K562 (cell line): ENCODE results near the gene SCAP. TPM values are rescaled to one million over a fixed set of nuclear protein-coding genes. Genes with fewer than 3 reads are reported as not detected.

Experiments
- ATAC-seq: fragments of 200-7000 bp; cut with Tn5 transposase; 3 replicates; pipeline ENCODE4 v1.9.1; 2020; ENCODE audit warnings: moderate library complexity
- BruUV-seq: library from RNA; stranded (reverse); fragments of 400-500 nt; replicated peaks from 2 replicates; lab custom pipeline; 2021; lab: Mats Ljungman, UMichigan
- CTCF ChIA-PET: fragments of 300-600 bp; formaldehyde crosslinking; extraction: SDS; loops from one replicate; lab custom pipeline; 2021; ENCODE audit warnings: low intra/inter-chr PET ratio; lab: Yijun Ruan, JAX
- POLR2A ChIA-PET: fragments of 300-600, 350-650 bp; sonication (Branson Sonifier 250); formaldehyde crosslinking; extraction: SDS; loops from one replicate; lab custom pipeline; 2021; ENCODE audit warnings: antibody characterized with exemption, inconsistent platforms; lab: Yijun Ruan, JAX
- DNase-seq, 4 experiments: peaks; one replicate each; pipeline versions ENCODE4 v3.0.0 to v3.0.0-alpha.2; 2011 to 2018; ENCODE audit warnings: low spot score in 3 of 4, mixed read lengths in 3 of 4; ENCODE audit errors: extremely low read depth in 1 of 4
- FAIRE-seq: peaks from 2 replicates; lab custom pipeline; 2011; peaks lifted over from hg19 to GRCh38; lab: Jason Lieb, UNC
- H2AFZ ChIP-seq: 2 replicates; pipeline ENCODE4 v1.6.0; 2011; ENCODE audit warnings: low read depth, low read length, control low read depth, inconsistent platforms
- H3K27ac ChIP-seq: fragments of 200-600 bp; 3 replicates; pipeline ENCODE4 v1.8.0; 2011; ENCODE audit warnings: low read depth, mild to moderate bottlenecking, control low read depth, inconsistent platforms, low read length, moderate library complexity, mixed read lengths; ENCODE audit errors: extremely low read depth
- H3K27me3 ChIP-seq, 2 experiments: fragments of 300-600 bp in 1 of 2; 2 replicates in 1 of 2; 3 replicates in 1 of 2; pipeline versions ENCODE4 v1.6.0 to v1.8.0; 2011; ENCODE audit warnings: inconsistent platforms in 2 of 2, low read length in 2 of 2, mild to moderate bottlenecking in 1 of 2, mixed read lengths in 1 of 2, moderate library complexity in 1 of 2; ENCODE audit not compliant: control insufficient read depth in 2 of 2, insufficient read depth in 2 of 2
- H3K36me3 ChIP-seq: fragments of 300-600 bp; 3 replicates; pipeline ENCODE4 v1.8.0; 2011; ENCODE audit warnings: mild to moderate bottlenecking, low read length, inconsistent platforms; ENCODE audit not compliant: control insufficient read depth, insufficient read depth
- H3K4me1 ChIP-seq, 2 experiments: fragments of 200-600 bp in 1 of 2; replicated peaks in 1 of 2; 2 replicates in 1 of 2; 3 replicates in 1 of 2; pipeline versions ENCODE4 v1.5.1 to v1.8.0; 2011; ENCODE audit warnings: inconsistent platforms in 2 of 2, low read length in 2 of 2, mild to moderate bottlenecking in 1 of 2, mixed read lengths in 1 of 2, moderate library complexity in 1 of 2; ENCODE audit not compliant: control insufficient read depth in 2 of 2, insufficient read depth in 2 of 2
- H3K4me2 ChIP-seq: 2 replicates; pipeline ENCODE4 v1.6.1; 2011; ENCODE audit warnings: low read length, control low read depth, inconsistent platforms, mixed read lengths; ENCODE audit not compliant: insufficient read depth
- H3K4me3 ChIP-seq: fragments of 200-600 bp; sonication (generic), shearing (Covaris generic); 2 replicates; pipeline ENCODE4 v1.5.1; 2016; ENCODE audit warnings: control low read depth, inconsistent platforms
- H3K79me2 ChIP-seq: fragments of 200-600 bp; 3 replicates; pipeline ENCODE4 v1.8.0; 2011; ENCODE audit warnings: low read length, inconsistent platforms; ENCODE audit not compliant: control insufficient read depth, insufficient read depth
- H3K9ac ChIP-seq, 2 experiments: 2 replicates each; pipeline versions ENCODE4 v1.6.0 to v1.6.1; 2011; ENCODE audit warnings: low read depth in 2 of 2, low read length in 2 of 2, control low read depth in 1 of 2, inconsistent platforms in 1 of 2, mild to moderate bottlenecking in 1 of 2, mixed read lengths in 1 of 2; ENCODE audit not compliant: insufficient read depth in 1 of 2
- H3K9me1 ChIP-seq: one replicate; pipeline ENCODE4 v1.6.0; 2011; ENCODE audit warnings: inconsistent platforms, mild to moderate bottlenecking, low read length, moderate library complexity; ENCODE audit not compliant: control insufficient read depth, insufficient read depth
- H3K9me3 ChIP-seq: replicated peaks from 2 replicates; pipeline ENCODE4 v1.5.1; 2011; ENCODE audit warnings: low read depth, low read length, inconsistent platforms; ENCODE audit not compliant: control insufficient read depth, insufficient read depth
- H4K20me1 ChIP-seq: replicated peaks from 2 replicates; pipeline ENCODE4 v1.6.1; 2011; ENCODE audit warnings: low read length, inconsistent platforms, mixed read lengths; ENCODE audit not compliant: control insufficient read depth, insufficient read depth
- CEBPB ChIP-seq: fragments of 450-650 bp; IDR thresholded peaks from 2 replicates; pipeline ENCODE4 v1.6.1; 2016; ENCODE audit warnings: missing genetic modification characterization, missing compliant biosample characterization
- GABPA ChIP-seq: fragments of 200-800 bp; sonication (Bioruptor generic); conservative IDR thresholded peaks from 2 replicates; pipeline ENCODE4 v1.6.1; 2016; ENCODE audit warnings: low read depth, missing genetic modification characterization, missing compliant biosample characterization
- GABPB1 ChIP-seq: sonication (generic); formaldehyde crosslinking; IDR thresholded peaks from 2 replicates; pipeline ENCODE4 v1.8.0; 2022; ENCODE audit warnings: mild to moderate bottlenecking, missing genetic modification reagents
- KLF10 ChIP-seq: fragments of 250-450 bp; sonication (Bioruptor Pico); IDR thresholded peaks from 2 replicates; pipeline ENCODE4 v1.6.1; 2021; ENCODE audit warnings: matching md5 sums
- MBD2 ChIP-seq: sonication (generic); IDR thresholded peaks from 2 replicates; pipeline ENCODE4 v1.6.1; 2016; ENCODE audit warnings: low read depth, borderline replicate concordance
- NFIX ChIP-seq: fragments of 250-450 bp; sonication (Bioruptor Pico); IDR thresholded peaks from 2 replicates; pipeline ENCODE4 v1.4.0; 2020; ENCODE audit warnings: low read depth, mild to moderate bottlenecking, moderate library complexity
- NFYB ChIP-seq: IDR thresholded peaks from 2 replicates; pipeline ENCODE4 v1.6.1; 2011; ENCODE audit warnings: mild to moderate bottlenecking, moderate library complexity; ENCODE audit not compliant: insufficient read length; ENCODE audit errors: extremely low read depth
- POLR2H ChIP-seq: IDR thresholded peaks from 2 replicates; pipeline ENCODE4 v1.6.1; 2016; ENCODE audit warnings: missing genetic modification characterization, low read depth, mild to moderate bottlenecking, control low read depth, missing compliant biosample characterization, moderate library complexity
- RBM14 ChIP-seq: fragments of 200-400 bp; formaldehyde crosslinking; IDR thresholded peaks from 2 replicates; pipeline ENCODE4 v1.6.1; 2018; ENCODE audit warnings: low read depth, mild to moderate bottlenecking, low read length, moderate library complexity, borderline replicate concordance; ENCODE audit not compliant: insufficient read depth
- SMARCE1 ChIP-seq: fragments of 450-650 bp; IDR thresholded peaks from 2 replicates; pipeline ENCODE4 v1.7.1; 2016; ENCODE audit warnings: mild to moderate bottlenecking
- TRIM24 ChIP-seq, 2 experiments: fragments of 450-650 bp; IDR thresholded peaks; 2 replicates each; pipeline ENCODE4 v1.6.1; 2016
- ZNF23 ChIP-seq: fragments of 250-450 bp; sonication (Bioruptor Pico); IDR thresholded peaks from 2 replicates; pipeline ENCODE4 v1.4.0; 2020; ENCODE audit warnings: mild to moderate bottlenecking
- ZNF644 ChIP-seq: fragments of 200-800 bp; sonication (Bioruptor generic); IDR thresholded peaks from 2 replicates; pipeline ENCODE4 v1.6.1; 2016; ENCODE audit warnings: low read depth, missing genetic modification characterization, missing compliant biosample characterization
- ZNF830 ChIP-seq: fragments of 250-450 bp; sonication (Bioruptor Pico); IDR thresholded peaks from 2 replicates; pipeline ENCODE4 v1.5.0; 2021; ENCODE audit warnings: mild to moderate bottlenecking
- WGBS: fragments of 100-300 bp; shearing (Covaris generic); methylation state at CpG from one replicate; pipeline ENCODE4 v1.1.6; 2016; ENCODE audit warnings: low coverage, mixed read lengths; ENCODE audit not compliant: insufficient coverage; ENCODE audit errors: missing lambda C conversion rate; 5-methylcytosine and 5-hydroxymethylcytosine counted together
- in situ Hi-C: fragments of 300-500 bp; cut with MboI; formaldehyde crosslinking; loops from 4 replicates; pipeline ENCODE4 v1.15.0; 2018; ENCODE audit warnings: inconsistent platforms, mixed read lengths
- intact Hi-C: fragments of 100-400 bp; cut with micrococcal nuclease; formaldehyde crosslinking; loops from 2 replicates; pipeline ENCODE4 v1.14.2; 2022
- polyA plus RNA-seq, 8 experiments: library from polyadenylated mRNA; depleted of rRNA in 4 of 8; stranded (reverse) in 5 of 8; unstranded in 3 of 8; fragments of >200 nt; fragmentation: Nextera tagmentation in 2 of 8; fragmentation: Illumina TruSeq in 1 of 8; extraction: Ambion mirVana in 2 of 8; extraction: Trizol in 1 of 8; gene quantifications; 2 replicates each; pipeline versions ENCODE4 v1.2.1 to v1.2.3, GENCODE V29; 2011 to 2014; ENCODE audit warnings: inconsistent platforms in 1 of 8, missing spikeins in 1 of 8
- total RNA-seq, 7 experiments: library from RNA; depleted of rRNA in 6 of 7; stranded (reverse); fragments of >200 nt in 6 of 7; fragmentation: Illumina TruSeq in 2 of 7; extraction: Trizol in 2 of 7; gene quantifications; 2 replicates each; pipeline versions ENCODE4 v1.2.1 to v1.2.3, GENCODE V29; 2011 to 2021; ENCODE audit warnings: low replicate concordance in 1 of 7
- TF ChIP-seq, protein P1 (sequence below): fragments of 450-650 bp; formaldehyde crosslinking; IDR thresholded peaks from 2 replicates; pipeline ENCODE4 v1.4.0; 2020; ENCODE audit warnings: mild to moderate bottlenecking, mixed read lengths
- TF ChIP-seq, protein P2 (sequence below): fragments of 200-800 bp; sonication (Bioruptor generic); IDR thresholded peaks from 2 replicates; pipeline ENCODE4 v1.6.1; 2017; ENCODE audit warnings: missing genetic modification characterization, missing compliant biosample characterization

Gene SCAP
- total and polyA plus RNA-seq, 9 of the 15 experiments (the other 6 are each of a cell fraction or from before 2014, with no cell fraction given): 2.6 to 104 (median 37.8) TPM

DNA sequence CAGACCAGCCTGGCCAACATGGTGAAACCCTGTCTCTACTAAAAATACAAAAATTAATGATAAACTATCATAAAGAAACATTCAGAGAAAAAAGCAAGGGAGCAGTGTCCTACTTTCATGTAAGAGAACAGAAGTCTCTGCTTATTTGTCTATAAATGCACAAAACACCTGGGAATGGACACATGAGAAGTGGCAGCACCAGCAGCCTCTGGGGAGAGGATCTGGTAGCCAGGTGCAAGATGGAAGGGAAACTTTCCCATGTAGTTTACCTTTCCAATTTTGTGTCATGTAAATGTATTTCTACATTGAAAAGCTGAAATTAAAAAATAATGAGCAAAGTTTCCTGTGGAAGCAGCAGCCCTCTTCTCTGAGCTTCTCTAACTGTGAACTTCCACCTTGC, 18.8 kb downstream of the SCAP start (continued):
- no peak for TF ChIP-seq SMARCE1
- TF ChIP-seq KLF10 (CRISPR knock-in tag): no peak
- no peak for TF ChIP-seq ZNF830 (CRISPR knock-in tag)
- TF ChIP-seq, protein P1, sequence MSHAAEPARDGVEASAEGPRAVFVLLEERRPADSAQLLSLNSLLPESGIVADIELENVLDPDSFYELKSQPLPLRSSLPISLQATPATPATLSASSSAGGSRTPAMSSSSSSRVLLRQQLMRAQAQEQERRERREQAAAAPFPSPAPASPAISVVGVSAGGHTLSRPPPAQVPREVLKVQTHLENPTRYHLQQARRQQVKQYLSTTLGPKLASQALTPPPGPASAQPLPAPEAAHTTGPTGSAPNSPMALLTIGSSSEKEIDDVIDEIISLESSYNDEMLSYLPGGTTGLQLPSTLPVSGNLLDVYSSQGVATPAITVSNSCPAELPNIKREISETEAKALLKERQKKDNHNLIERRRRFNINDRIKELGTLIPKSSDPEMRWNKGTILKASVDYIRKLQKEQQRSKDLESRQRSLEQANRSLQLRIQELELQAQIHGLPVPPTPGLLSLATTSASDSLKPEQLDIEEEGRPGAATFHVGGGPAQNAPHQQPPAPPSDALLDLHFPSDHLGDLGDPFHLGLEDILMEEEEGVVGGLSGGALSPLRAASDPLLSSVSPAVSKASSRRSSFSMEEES (CRISPR knock-in tag): no peak
- no peak for TF ChIP-seq ZNF644 (tag)
- TF ChIP-seq, protein P2, sequence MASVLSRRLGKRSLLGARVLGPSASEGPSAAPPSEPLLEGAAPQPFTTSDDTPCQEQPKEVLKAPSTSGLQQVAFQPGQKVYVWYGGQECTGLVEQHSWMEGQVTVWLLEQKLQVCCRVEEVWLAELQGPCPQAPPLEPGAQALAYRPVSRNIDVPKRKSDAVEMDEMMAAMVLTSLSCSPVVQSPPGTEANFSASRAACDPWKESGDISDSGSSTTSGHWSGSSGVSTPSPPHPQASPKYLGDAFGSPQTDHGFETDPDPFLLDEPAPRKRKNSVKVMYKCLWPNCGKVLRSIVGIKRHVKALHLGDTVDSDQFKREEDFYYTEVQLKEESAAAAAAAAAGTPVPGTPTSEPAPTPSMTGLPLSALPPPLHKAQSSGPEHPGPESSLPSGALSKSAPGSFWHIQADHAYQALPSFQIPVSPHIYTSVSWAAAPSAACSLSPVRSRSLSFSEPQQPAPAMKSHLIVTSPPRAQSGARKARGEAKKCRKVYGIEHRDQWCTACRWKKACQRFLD (CRISPR knock-in tag): no peak
- TF ChIP-seq, all 486 proteins: peak for 0

DNA sequence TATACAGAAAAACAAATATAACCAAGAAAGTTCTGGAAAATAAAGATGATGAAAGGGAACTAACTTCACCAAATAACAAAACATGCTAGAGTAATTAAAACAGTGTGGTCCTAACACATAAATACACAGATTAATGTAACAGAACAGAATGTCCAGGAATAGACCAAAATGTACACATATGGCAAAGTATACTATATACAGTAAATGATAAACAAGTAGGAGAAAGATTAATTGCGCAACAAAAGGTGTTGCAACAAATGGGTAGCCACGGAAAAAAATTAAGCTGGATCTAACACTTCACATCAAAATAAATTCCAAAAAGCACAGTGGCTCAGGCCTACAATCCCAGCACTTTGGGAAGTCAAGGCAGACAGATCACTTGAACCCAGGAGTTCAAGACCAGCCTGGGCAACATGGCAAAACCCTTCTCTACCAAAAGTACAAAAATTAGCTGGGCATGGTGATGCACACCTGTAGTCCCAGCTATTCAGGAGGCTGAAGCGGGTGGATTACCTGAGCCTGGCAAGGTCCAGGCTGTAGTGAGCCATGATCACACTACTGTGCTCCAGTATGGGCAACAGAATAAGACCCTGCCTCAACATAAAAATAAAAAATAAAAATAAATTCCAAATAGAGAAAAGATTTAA, 19.8 kb downstream of the SCAP start:
- Histone ChIP-seq H3K9me3 (no peaks in the 10 kb centered on the region), H3K4me3 (no peak overlapping the region), H3K79me2 (peaks cover 77% of the 10 kb centered on the region), H3K4me2 (no peak overlapping the region), H4K20me1 (no peaks in the 10 kb centered on the region), H3K27ac (no peak overlapping the region), H3K36me3 (peaks cover 2% of the 10 kb centered on the region; the same call in 1 of the 3 replicates), H3K27me3 (no peaks in the 10 kb centered on the region), H2AFZ (no peak overlapping the region), H3K4me1 (peaks cover 0 to 4% of the 10 kb centered on the region in 2 experiments; a peak in 1 of 5 replicates), H3K9ac (no peak overlapping the region), H3K9me1 (no peaks in the 10 kb centered on the region)
- BruUV-seq: no TSS peak
- DNase-seq (no peak), FAIRE-seq (peak; percentile 11), ATAC-seq (no peak)
- intact Hi-C loops (no loop called here), in situ Hi-C loops (no loop called here)
- ChIA-PET POLR2A (no interaction called here), CTCF (no interaction called here)
- WGBS: 72% methylated on average over 3 of the region's 3 CpGs
- no peak for TF ChIP-seq ZNF23 (CRISPR knock-in tag)
- no peak for TF ChIP-seq NFYB
- TF ChIP-seq POLR2H: no peak
- TF ChIP-seq CEBPB (tag): peak; percentile 100
- TF ChIP-seq GABPB1 (CRISPR knock-in tag): no peak
- TF ChIP-seq GABPA: no peak
- no peak for TF ChIP-seq NFIX
- no peak for TF ChIP-seq RBM14
- peak; percentile 40 to 53; a peak in 1 of 4 replicates for TF ChIP-seq TRIM24 (IDR thresholded peaks at IDR 0.05)
- no peak for TF ChIP-seq MBD2
